Brain microvascular endothelial cell (primary cell): ENCODE data around the gene HSD11B1L.

ENCODE experiments used
- DNase-seq: peaks from one replicate; pipeline ENCODE4 v3.0.0-alpha.2; 2020
- H3K27ac ChIP-seq: fragments of 250-450 bp; sonication (Bioruptor Pico); 2 replicates; pipeline ENCODE4 v1.5.1; 2020; ENCODE audit warnings: mild to moderate bottlenecking, moderate library complexity
- H3K27me3 ChIP-seq: fragments of 250-450 bp; sonication (Bioruptor Pico); replicated peaks from 2 replicates; pipeline ENCODE4 v1.5.1; 2020; ENCODE audit warnings: mild to moderate bottlenecking
- H3K36me3 ChIP-seq: fragments of 250-450 bp; sonication (Bioruptor Pico); replicated peaks from 2 replicates; pipeline ENCODE4 v1.5.1; 2020; ENCODE audit warnings: mild to moderate bottlenecking
- H3K4me3 ChIP-seq: 2 replicates; pipeline ENCODE4 v1.5.1; 2011; ENCODE audit warnings: low read depth, mild to moderate bottlenecking, control low read depth, low read length, moderate library complexity
- CTCF ChIP-seq: IDR thresholded peaks from 2 replicates; pipeline ENCODE4 v1.5.1; 2011; ENCODE audit warnings: low read depth, mild to moderate bottlenecking, moderate library complexity, low read length, control low read depth, inconsistent platforms; ENCODE audit errors: missing control alignments
- in situ Hi-C: cut with HindIII; loops from 2 replicates; pipeline ENCODE4 v1.10.0; 2017; ENCODE audit warnings: low sequenced_read_pairs, low pct_ligation_motif_present

The HSD11B1L gene

GRCh38 chr19:5673752-5674151, 7.1 kb upstream of the HSD11B1L start:
- no peaks in the 10 kb centered on the region for H3K27me3 ChIP-seq
- TF ChIP-seq CTCF = no peak
- no peak overlapping the region for H3K27ac ChIP-seq
- H3K4me3 ChIP-seq = no peak overlapping the region
- peaks cover 20% of the 10 kb centered on the region for H3K36me3 ChIP-seq
- no peak for DNase-seq
- in situ Hi-C loops = no loop called here

- in situ Hi-C loops = no loop called here
- Histone ChIP-seq H3K4me3 (no peak overlapping the region), H3K36me3 (peaks cover 10% of the 10 kb centered on the region), H3K27ac (no peak overlapping the region), H3K27me3 (no peaks in the 10 kb centered on the region)
- no peak for TF ChIP-seq CTCF
- DNase-seq = no peak
Measured at GRCh38 chr19:5674714-5675113, 6.1 kb upstream of the HSD11B1L start.

- Histone ChIP-seq H3K27ac (no peak overlapping the region), H3K4me3 (no peak overlapping the region), H3K27me3 (no peaks in the 10 kb centered on the region), H3K36me3 (peaks cover 7% of the 10 kb centered on the region)
- in situ Hi-C loops = no loop called here
- no peak for DNase-seq
- TF ChIP-seq CTCF = no peak
Measured at GRCh38 chr19:5676105-5676771, 4.6 kb upstream of the HSD11B1L start.

- no peak overlapping the region for H3K4me3 ChIP-seq
- peaks cover 6% of the 10 kb centered on the region for H3K36me3 ChIP-seq
- DNase-seq = no peak
- H3K27me3 ChIP-seq = no peaks in the 10 kb centered on the region
- H3K27ac ChIP-seq = no peak overlapping the region
- TF ChIP-seq CTCF = no peak
- in situ Hi-C loops = no loop called here
Measured at GRCh38 chr19:5676772-5677105, 4.1 kb upstream of the HSD11B1L start.

GRCh38 chr19:5677136-5677535, 3.7 kb upstream of the HSD11B1L start:
- Histone ChIP-seq H3K4me3 (no peak overlapping the region), H3K27ac (no peak overlapping the region), H3K36me3 (peaks cover 6% of the 10 kb centered on the region), H3K27me3 (no peaks in the 10 kb centered on the region)
- TF ChIP-seq CTCF = no peak
- no peak for DNase-seq
- in situ Hi-C loops = no loop called here

- Histone ChIP-seq H3K27me3 (no peaks in the 10 kb centered on the region), H3K4me3 (no peak overlapping the region), H3K36me3 (peaks cover 6% of the 10 kb centered on the region), H3K27ac (no peak overlapping the region)
- TF ChIP-seq CTCF = no peak
- no peak for DNase-seq
- in situ Hi-C loops = no loop called here
Measured at GRCh38 chr19:5677580-5677979, 3.2 kb upstream of the HSD11B1L start.
